Measurements from ENCODE around the gene EIF3M.
"Not testable (repeated sequence)": the region's sequence is repeated elsewhere in the genome, so short reads cannot be mapped to it uniquely, and the experiment has no call there.

EIF3M gene

DNA sequence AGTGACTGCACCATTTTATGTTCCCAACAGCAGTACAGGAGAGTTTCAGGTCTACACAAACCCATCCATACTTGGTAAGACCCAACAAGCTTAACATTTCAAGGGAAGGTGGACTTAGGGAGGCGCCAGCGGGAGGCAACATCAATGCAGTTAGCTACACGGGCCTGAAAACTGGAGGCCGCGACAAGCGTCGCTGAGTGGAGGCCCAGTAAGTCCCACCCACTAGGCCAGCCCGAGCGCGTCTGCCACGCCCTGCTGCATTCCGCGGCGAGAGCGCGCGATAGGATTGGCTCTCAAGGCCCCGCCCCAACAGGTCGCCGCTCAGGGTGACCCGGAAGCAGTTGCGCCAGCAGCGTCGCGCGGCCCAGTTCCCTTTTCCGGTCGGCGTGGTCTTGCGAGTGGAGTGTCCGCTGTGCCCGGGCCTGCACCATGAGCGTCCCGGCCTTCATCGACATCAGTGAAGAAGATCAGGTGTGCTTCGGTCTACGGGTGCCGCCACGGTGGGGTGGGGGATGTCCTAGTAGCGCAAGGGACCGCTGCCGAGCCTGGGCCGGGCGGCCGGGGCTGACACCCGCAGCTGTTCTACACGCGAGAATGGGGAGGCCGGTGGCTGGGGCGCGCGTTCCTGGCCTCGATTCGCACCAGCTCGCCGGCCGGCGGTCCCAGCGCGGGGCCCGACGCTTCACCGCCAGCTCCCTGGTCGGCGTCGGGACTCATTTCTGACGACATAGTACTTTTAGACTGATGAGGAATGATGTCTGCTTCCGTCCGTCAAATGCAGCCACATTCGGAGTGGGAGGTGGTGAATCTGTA lies at the start of gene EIF3M:
Gene EIF3M (plus strand): TSS at position 373 of the 813 bp plus-strand sequence. CDS start 57 bp downstream, at position 430.
- peak; percentile 96 for DNase-seq

DNA sequence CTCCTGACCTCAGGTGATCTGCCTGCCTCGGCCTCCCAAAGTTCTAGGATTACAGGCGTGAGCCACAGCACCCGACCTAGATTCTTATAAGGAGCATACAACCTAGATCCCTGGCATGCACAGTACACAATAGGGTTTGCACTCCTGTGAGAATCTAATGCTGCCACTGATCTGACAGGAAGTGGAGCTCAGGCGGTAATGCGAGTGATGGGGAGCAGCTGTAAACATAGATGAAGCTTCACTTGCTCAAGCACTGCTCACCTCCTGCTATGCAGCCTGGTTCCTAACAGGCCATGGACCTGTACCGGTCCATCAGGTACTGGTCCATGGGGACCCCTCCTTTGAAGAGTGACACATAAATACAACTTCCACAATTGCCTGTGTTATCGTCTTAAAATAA lies 44.8 kb upstream of the EIF3M start:
- DNase-seq: no peak

- no peak for DNase-seq
Measured at GRCh38 chr11:32549611-32550187, 33.9 kb upstream of the EIF3M start.

- DNase-seq: peak; percentile 3
Measured at GRCh38 chr11:32550207-32550606, 33.4 kb upstream of the EIF3M start.

DNA sequence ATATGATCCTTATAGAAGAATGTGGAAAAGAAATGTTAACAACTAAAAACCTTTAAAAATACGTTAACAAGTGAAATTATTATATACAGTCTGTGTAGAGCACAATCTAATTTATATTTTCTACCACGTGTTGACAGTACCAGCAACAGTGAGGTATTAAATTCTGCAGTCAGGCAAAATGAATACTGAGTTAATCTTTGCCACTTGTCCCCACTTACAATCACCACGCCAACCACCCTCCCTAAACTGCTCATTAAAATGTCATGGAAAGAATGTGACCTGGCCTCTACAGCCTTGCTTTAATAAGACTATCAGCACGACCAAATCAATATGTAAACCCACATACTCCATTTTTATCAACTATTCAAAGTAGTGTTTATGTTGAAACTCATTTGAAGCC lies 28.5 kb upstream of the EIF3M start:
- DNase-seq: no peak

DNA sequence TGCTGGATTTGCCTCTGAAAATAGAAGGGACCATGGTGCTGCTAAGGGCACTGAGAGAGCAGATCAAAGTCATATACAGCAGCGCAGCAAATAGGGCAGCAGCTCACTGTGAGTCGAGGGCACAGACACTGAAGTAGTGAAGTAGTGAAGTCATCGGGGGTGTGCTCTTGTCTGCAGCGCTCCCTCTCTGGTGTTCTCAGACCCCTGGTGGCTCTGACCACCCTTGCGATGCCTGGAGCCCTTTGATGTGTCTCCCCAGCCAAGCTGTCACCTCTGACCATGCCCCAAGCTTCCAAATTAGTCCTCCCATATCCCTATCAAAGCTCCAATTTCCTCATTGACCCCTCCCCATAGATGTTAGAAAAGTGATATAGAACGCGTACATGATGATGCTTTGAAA lies 27.7 kb upstream of the EIF3M start:
- no peak for DNase-seq

GRCh38 chr11:32561835-32562234 lies 21.8 kb upstream of the EIF3M start:
- DNase-seq: no peak

- no peak for DNase-seq
Measured at GRCh38 chr11:32562839-32563599, 20.6 kb upstream of the EIF3M start.

GRCh38 chr11:32563600-32563959 lies 20.1 kb upstream of the EIF3M start:
- DNase-seq: no peak

- no peak for DNase-seq
Measured at GRCh38 chr11:32566517-32566916, 17.1 kb upstream of the EIF3M start.

DNA sequence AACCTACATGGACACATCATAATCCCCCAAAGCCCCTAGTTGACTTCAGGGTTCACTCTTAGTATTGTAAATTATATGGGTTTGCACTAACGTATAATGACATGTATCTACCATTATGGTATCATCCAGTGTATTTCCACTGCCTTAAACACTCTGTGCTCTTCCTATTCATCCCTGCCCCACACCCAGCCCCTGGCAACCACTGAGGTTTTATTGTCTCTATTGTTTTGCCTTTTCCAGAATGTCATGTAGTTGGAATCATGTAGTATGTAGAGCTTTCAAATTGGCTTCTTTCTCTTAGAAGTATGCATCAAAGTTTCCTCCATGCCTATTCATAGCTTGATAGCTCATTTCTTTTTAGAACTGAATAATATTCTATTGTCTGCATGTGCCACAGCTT lies 16.5 kb upstream of the EIF3M start:
- DNase-seq: no peak

- no peak for DNase-seq
Measured at GRCh38 chr11:32569313-32569881, 14.2 kb upstream of the EIF3M start.

DNA sequence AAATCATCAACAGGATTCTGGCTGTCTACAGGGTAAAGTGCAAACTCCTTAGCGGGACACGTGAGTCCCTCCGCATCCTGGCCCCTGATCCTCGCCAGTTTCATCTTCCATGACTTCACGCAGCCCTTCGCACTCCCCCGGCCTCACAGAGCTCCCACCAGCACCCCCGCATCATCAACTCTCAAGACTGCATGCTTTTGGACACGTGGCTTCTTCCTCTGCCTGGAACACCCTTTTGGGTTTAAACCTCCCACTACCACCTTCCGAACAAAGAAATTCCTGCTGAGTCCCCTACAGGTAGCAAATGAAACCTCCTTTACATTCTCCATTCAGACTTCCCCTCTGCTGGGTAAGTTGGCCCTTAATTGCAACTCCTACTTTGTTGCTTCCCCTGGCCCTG lies 12.6 kb upstream of the EIF3M start:
- no peak for DNase-seq

- DNase-seq: no peak
Measured at GRCh38 chr11:32573228-32573627, 10.4 kb upstream of the EIF3M start.

GRCh38 chr11:32574421-32574820 lies 9.2 kb upstream of the EIF3M start:
- DNase-seq: no peak

- no peak for DNase-seq
Measured at GRCh38 chr11:32575070-32575469, 8.6 kb upstream of the EIF3M start.

- no peak for DNase-seq
Measured at GRCh38 chr11:32576456-32576855, 7.2 kb upstream of the EIF3M start.

- no peak for DNase-seq
Measured at GRCh38 chr11:32580967-32581366, 2.7 kb upstream of the EIF3M start.

- DNase-seq: no peak
Measured at GRCh38 chr11:32581556-32581955, 2.1 kb upstream of the EIF3M start.

DNA sequence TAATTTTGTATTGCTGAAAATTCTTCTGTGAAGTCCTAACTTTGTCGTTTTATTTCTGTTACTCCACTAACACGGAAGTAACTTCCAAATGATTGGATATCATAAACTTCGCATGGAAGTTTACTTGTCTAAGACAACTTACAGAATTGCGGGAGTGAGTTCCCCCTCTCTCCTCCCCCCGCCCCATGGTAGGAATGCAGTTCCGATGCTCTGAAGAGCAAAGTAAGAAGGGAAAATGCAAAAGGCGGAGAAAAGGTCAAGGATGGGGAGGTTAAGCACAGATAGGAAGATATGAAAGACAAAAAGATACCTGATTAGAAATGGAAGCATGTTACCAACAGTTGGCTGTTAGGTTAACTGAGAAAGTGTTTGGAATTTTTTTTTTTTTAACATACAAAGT lies 1.3 kb downstream of the EIF3M start:
- DNase-seq: no peak

- peak; percentile 40 for DNase-seq
Measured at GRCh38 chr11:32586576-32587190, 3.1 kb downstream of the EIF3M start.

GRCh38 chr11:32594272-32594671 lies 10.6 kb downstream of the EIF3M start:
- DNase-seq: no peak

DNA sequence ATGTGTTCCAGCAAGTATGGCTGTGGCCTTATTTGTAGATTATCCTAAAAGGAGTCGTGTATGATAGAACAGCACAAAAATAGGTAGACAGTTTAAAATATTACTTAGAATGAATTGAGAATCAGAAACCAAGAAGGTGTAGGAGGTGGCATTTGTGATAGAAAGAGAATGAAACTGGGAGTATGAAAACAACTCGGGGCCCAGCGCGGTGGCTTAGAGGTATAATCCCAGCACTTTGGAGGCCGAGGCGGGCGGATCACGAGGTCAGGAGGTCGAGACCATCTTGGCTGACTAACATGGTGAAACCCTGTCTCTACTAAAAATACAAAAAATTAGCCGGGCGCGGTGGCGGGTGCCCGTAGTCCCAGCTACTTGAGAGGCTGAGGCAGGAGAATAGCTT lies 12.5 kb downstream of the EIF3M start:
- not testable (repeated sequence) for DNase-seq

Data from NCI-H82 (cell line).